HG03460 (cell line): ENCODE results near the gene PI16.

ENCODE experiments used
- ATAC-seq: cut with Tn5 transposase; IDR thresholded peaks from one replicate; pipeline ENCODE4 v1.9.1; 2021; ENCODE audit not compliant: unreplicated experiment

PI16 gene

GRCh38 chr6:36954262-36954931 lies at the start of gene PI16:
Gene PI16, plus strand, starts transcription at chr6:36954738. Its CDS starts 23 bp downstream, at chr6:36954761.
- no peak for ATAC-seq

- ATAC-seq, result no peak
These were observed 49.6 kb upstream of the PI16 start for GRCh38 chr6:36904851-36905393.

DNA sequence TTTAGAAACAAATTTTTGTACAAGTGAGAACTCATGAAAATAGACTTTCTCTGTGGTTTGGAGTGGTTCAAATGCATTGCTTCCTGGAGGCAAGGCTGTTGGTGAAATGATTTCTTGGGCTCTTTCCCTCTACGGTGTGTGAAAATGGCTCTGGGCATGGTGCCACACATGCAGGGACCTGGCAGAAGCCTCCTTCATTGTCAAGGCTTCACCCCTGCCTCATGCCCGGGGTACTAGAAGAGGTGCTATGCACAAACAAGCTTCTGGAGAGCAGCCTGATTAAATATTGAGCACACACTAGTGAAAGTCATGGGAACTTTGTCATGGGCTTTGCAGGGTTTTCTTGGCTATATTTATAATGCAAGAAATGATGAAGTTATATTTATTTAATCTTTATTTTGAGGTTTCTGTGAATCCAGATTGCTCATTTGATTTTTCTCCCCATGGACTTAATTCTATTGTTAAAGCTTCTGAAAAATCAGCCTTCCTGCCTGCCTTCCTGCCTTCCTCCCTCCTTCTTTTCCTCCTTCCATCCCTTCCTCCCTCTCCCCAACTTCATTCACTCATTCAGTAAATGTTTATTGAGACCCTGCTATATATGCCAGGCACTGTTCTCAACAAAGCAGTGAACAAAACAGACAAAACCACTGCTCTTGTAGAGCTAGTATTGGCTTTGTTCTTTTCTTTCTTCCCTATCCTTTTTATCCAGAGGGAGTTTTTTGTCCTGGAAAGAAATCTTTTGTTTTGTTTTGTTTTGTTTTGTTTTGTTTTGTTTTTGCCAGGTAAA lies 47.8 kb upstream of the PI16 start:
- no peak for ATAC-seq

GRCh38 chr6:36907781-36908180 lies 46.8 kb upstream of the PI16 start:
- ATAC-seq, result no peak

- ATAC-seq, result no peak
These were observed 45.8 kb upstream of the PI16 start for GRCh38 chr6:36908747-36909146.

DNA sequence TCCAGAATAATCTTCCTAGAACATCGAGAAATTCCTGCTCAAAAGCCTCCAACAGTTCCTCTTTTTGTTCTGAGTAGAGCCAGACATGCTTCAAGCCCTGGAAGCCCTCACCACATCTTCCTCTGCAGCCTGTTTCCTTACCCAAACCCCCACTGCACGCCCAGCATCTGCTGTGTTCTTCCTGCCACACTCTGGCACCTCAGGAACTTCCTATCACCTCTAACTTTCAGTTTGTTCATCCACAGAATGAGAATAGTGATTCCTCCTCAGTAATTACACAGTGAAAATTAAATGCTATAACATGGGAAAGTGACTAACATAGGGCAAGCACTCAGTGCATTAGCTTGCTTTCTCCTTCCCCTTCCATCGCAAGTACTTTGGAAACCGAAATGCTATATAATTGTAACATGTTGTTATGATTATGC lies 42.5 kb upstream of the PI16 start:
- ATAC-seq, result peak; percentile 28

- peak; percentile 92 for ATAC-seq
These were observed 42.0 kb upstream of the PI16 start for GRCh38 chr6:36912586-36912985.

DNA sequence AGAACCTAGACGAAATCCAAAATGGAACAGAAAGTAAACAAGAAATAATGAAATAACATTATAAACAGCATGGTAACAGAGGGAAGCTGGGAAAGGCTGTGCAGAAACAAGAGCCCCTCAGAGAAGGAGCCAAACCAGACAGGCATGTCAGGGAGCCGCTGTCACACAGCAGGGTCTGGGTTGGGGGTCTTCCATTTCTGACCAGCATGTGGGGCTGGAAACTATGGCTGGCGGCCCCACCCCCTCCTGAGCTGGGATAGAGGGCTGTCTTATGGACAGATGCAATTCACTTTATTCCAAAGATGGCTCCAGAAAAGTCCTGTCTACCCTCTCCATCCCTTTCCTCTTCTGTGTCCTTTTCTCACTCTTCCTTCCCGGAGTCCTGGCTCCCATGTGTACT lies 41.5 kb upstream of the PI16 start:
- ATAC-seq, result no peak

DNA sequence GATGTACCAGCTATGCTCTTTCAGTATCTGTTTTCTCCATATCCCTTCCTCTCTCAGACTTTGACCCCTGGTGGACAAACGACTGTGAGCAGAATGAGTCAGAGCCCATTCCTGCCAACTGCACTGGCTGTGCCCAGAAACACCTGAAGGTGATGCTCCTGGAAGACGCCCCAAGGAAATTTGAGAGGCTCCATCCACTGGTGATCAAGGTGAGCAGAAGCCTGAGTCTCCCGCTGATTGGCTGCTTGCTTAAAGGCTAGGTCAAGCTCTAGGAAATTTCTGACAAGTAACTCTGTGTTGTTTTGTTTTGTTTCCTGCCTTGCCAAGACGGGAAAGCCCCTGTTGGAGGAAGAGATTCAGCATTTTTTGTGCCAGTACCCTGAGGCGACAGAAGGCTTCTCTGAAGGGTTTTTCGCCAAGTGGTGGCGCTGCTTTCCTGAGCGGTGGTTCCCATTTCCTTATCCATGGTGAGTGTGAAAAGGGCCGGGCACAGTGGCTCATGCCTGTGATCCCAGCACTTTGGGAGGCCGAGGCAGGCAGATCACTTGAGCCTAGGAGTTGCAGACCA lies 40.2 kb upstream of the PI16 start:
- no peak for ATAC-seq

DNA sequence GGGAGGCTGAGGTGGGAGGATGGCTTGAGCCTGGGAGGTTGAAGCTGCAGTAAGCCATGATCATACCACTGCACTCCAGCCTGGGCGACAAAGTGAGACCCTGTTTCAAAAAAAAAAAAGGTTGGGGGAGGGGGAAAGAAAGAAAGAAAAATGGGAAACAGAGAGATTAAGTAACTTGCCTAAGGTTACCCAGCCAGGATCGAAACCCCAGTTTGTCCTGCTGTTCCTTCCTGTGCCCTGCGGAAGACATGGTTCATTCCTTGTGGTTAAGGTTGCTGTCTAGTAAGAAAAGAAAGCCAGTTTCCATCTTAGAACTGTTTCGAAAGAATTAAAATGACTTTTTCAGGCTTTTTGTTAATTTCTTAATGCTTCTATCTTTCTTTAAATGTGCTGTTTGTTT lies 38.9 kb upstream of the PI16 start:
- no peak for ATAC-seq

GRCh38 chr6:36916126-36916525 lies 38.4 kb upstream of the PI16 start:
- no peak for ATAC-seq

DNA sequence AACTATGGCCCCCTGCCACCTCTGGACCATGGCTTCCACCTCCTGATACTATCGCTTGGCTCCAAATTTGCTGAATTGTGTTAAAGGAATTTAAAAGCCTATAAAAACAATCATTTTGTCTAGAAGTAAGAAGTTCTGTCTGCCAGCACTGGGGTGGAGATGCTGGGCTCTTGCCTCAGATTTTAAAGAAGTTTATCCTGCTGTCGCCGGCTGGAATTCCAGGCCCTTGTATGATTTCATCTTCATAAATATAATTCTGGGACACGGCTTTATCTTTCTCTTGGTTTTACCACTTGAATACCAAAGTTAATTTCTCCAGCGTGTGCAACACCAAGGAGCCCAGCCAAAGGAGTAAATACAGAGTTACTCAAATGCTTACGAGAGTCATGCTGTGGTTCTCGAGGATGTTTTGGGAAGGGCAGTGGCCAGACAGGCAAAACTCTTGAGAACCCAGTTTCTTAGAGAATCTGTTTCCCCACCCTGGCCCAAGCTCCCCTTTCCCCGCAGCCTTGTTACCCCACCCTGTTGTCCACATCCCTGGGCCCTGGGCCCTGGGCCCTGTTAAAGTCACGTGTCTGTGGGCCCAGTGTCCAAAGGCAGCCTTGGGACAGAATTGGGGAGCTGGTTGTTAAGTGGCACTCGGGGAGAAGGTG lies 36.9 kb upstream of the PI16 start:
- no peak for ATAC-seq

- ATAC-seq, result no peak
These were observed 34.5 kb upstream of the PI16 start for GRCh38 chr6:36920049-36920448.

- ATAC-seq, result no peak
These were observed 34.0 kb upstream of the PI16 start for GRCh38 chr6:36920546-36920945.

DNA sequence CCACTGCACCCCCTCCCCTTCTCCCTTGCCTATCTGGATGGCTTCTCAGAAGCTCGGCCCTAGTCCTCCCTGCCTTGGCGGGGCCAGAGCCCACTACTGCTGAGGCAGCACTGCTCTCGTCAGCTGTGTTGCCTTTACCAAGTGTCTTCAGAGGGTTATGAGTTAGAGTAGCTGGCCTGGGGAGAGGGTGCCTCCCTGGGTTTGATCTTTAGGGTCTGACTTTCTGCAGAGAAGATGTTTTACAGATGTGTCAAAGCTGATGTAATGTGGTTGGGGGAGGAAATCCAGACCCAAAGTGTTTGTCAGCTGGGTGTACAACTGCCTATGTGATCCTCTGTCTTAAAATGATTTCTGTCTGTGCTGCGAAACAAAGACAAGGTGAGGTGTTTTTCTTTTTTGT lies 30.4 kb upstream of the PI16 start:
- ATAC-seq, result no peak

DNA sequence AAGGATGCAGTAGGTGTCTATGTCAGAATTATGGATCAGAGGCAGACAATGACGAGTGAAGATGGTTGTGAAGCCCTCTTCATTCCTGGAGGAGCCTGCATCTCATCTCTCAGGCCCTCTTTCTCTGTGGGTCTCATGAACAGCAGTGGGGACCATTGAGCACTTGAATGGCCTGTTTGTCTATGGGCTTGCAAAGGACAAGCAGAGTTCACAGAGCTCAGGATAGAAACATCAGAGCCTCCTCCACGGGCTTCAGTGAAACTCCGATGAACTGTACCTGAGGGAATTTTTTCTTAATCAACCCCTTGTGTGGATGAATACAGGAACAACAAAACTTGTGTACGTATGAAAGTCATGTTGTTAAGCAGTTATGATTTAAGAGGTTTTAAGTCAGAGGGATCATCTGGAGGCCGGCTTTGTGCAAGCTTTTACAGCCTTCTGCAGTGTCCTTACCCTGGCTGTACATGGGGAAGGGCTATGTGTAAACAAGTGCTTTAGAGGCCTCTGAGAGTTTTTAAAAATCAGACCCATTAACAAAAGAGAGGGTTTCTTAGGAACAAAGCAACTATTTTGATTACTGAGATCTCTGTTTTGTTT lies 29.7 kb upstream of the PI16 start:
- ATAC-seq, result no peak

- ATAC-seq, result no peak
These were observed 28.7 kb upstream of the PI16 start for GRCh38 chr6:36925809-36926208.

- ATAC-seq, result no peak
These were observed 27.6 kb upstream of the PI16 start for GRCh38 chr6:36926708-36927513.

DNA sequence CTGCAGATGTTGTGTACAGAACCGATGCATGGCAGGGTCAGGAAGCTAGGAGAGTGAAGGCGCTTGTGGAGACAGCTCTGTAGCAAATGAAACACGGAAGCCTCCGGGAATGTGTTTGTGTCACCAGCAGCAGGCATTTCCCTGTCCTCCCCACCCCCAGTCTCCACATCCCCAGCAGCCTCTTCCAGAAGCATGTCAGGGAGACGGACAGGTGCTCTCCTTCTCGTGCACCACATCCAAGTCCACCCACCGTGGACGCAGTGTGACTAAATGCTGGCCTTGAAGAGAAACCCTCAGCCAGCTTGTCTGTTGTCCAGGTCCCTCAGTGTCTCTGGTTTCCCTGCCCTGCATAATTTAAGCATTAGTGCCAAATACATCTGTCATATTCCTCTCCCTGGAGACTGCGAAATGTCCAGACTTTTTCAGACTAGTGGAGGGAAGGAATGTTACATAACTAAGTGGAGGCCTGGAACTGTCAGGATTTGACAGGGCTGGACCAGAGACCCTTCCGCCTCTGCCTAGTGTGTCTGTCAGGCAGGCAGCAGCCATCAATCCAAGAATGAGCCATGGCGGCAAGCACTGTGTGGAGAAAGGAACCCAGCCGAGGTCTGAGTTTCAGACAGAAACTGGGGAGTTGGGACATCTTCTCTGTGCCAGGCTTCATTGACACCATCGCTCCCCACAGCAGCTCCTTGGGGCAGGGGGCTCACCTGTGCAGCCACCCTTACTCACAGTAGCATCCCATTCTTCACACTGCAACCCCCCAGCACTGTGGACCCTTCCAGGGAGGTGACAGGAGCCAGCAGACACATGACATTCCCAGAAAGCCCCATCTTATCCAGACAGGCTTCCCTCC lies 26.6 kb upstream of the PI16 start:
- ATAC-seq, result no peak
